ENCODE measurements around the gene ZMAT5. TPM values are rescaled to one million over a fixed set of nuclear protein-coding genes. Genes with fewer than 3 reads are reported as not detected.

The ZMAT5 gene
- total and polyA plus RNA-seq, 2 of the 13 experiments (the other 11 are each of a cell fraction or from before 2014, with no cell fraction given): 20.7 to 27.8 TPM

GRCh38 chr22:29767171-29768051 lies 604 bp upstream of the ZMAT5 start, which contains the start of gene UQCR10 (continued):
- TF ChIP-seq ZNF280D (CRISPR knock-in tag; IDR thresholded peaks at IDR 0.05) (no peak; the same call in 1 of the 2 replicates), MLXIP (CRISPR knock-in tag; IDR thresholded peaks at IDR 0.05; ENCODE audit: borderline replicate concordance) (no peak), ZMAT3 (CRISPR knock-in tag; conservative IDR thresholded peaks at IDR 0.05) (peak; percentile 55; the same call in 1 of the 2 replicates), TEF (CRISPR knock-in tag; IDR thresholded peaks at IDR 0.05) (no peak; the same call in 1 of the 2 replicates), IRX3 (CRISPR knock-in tag; IDR thresholded peaks at IDR 0.05; ENCODE audit: borderline replicate concordance, low read depth) (0 out of 2 replicates have a peak, but pooled peaks have one; percentile 32), SSRP1 (CRISPR knock-in tag; IDR thresholded peaks at IDR 0.05) (no peak), KLF11 (CRISPR knock-in tag; IDR thresholded peaks at IDR 0.05) (no peak), ZNF768 (CRISPR knock-in tag; IDR thresholded peaks at IDR 0.05) (peak; percentile 53; the same call in 1 of the 2 replicates), E2F1 (CRISPR knock-in tag; IDR thresholded peaks at IDR 0.05) (0 out of 2 replicates have a peak, but pooled peaks have one; percentile 35), ZNF441 (CRISPR knock-in tag; IDR thresholded peaks at IDR 0.05; ENCODE audit: borderline replicate concordance) (peak; percentile 79), CEBPB (IDR thresholded peaks at IDR 0.05; ENCODE audit: borderline replicate concordance, low read depth, low read length) (peak; percentile 28; the same call in 1 of the 2 replicates), ZNF33B (CRISPR knock-in tag; IDR thresholded peaks at IDR 0.05) (no peak), ZNF761 (CRISPR knock-in tag; conservative IDR thresholded peaks at IDR 0.05) (no peak), ZBTB34 (CRISPR knock-in tag; IDR thresholded peaks at IDR 0.05) (0 out of 2 replicates have a peak, but pooled peaks have one; percentile 32), CREB3 (CRISPR knock-in tag; IDR thresholded peaks at IDR 0.05) (0 out of 2 replicates have a peak, but pooled peaks have one; percentile 27), KLF15 (CRISPR knock-in tag; IDR thresholded peaks at IDR 0.05; ENCODE audit: borderline replicate concordance) (no peak), KMT2B (CRISPR knock-in tag; IDR thresholded peaks at IDR 0.05) (no peak), DMAP1 (CRISPR knock-in tag; IDR thresholded peaks at IDR 0.05) (peak; percentile 70; the same call in 1 of the 2 replicates)
